ENCODE data around the gene GEMIN8.

GEMIN8 gene, protein sequence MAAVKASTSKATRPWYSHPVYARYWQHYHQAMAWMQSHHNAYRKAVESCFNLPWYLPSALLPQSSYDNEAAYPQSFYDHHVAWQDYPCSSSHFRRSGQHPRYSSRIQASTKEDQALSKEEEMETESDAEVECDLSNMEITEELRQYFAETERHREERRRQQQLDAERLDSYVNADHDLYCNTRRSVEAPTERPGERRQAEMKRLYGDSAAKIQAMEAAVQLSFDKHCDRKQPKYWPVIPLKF

DNA sequence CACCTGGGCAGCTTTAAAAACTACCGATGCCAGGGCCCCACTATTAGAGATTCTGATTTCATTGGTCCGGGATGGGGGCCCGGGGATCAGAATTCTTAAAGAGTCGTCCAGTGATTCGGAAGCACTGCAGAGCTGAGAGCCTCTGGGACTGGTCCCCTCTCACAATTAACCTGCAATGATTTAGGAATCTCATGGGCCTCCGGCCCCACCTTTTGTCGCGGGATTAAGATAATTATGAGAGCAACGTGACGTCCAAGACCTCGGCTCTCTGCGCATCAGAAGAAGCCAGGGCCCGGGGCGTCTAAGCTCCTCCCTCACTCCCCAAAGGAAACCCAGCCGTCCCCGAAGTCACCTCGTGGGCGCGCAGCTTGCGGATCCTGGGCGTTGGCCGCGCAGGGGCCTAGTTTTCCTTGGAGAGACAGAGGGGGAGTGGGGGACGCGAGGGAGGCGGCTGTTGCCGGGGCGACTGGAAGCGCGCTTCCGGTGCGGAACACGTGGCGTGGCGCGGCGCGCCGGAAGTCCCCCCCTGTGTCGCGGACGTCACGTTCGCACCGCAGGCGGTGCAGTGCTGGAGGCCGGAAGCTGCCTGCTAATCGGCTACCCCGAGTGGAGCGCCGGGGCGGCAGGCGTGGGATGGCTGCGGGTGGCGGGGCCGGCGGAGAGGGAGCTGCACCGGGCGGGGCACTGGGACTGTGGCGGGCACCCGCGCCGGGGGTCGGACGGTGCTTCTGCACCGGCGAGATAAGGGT, at the start of gene GEMIN8:
TSS of gene GEMIN8 (minus strand) at position 468 of the 749 bp plus-strand sequence. CDS start 8,414 bp downstream, outside the sequence.
- peak within 1 kb of the TSS; percentile 68 for H3K27ac ChIP-seq (ENCODE audit: low read depth, low read length)

DNA sequence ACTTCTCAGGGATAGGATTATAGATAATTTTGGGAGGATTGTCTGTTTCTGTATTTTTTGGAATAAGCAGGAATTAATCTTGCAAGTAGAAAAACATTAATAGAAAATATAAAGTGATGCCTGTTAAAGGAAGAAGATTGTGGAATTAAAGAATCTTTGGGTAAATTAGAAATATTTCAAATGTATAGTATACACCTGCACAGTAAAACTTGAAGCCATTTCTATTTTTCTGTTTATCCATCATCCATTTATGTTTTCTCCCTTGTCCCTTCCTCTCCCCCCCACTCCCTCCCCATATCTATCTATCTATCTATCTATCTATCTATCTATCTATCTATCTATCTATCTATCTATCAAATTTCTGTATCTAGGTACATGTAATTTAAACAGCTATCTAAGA, 46.9 kb upstream of the GEMIN8 start:
- H3K36me3 ChIP-seq (ENCODE audit: control insufficient read depth, insufficient read depth, low read length): no peaks in the 10 kb centered on the region
- H3K9ac ChIP-seq (ENCODE audit: low read length): no peak overlapping the region
- no peaks in the 10 kb centered on the region for H3K4me1 ChIP-seq (ENCODE audit: control insufficient read depth, insufficient read depth, low read length)
- H3K27ac ChIP-seq (ENCODE audit: low read depth, low read length): no peak overlapping the region
- H3K27me3 ChIP-seq (ENCODE audit: control insufficient read depth, insufficient read depth, low read length): no peaks in the 10 kb centered on the region
- H3K4me3 ChIP-seq (ENCODE audit: low read length): no peak overlapping the region

More for the DNA sequence above, at the start of gene GEMIN8:
- Histone ChIP-seq H3K4me3 (ENCODE audit: low read length) (peak within 1 kb of the TSS; percentile 69), H3K4me1 (ENCODE audit: control insufficient read depth, insufficient read depth, low read length) (no peaks in the 10 kb centered on the region), H3K9ac (ENCODE audit: low read length) (peak within 1 kb of the TSS; percentile 17), H3K36me3 (ENCODE audit: control insufficient read depth, insufficient read depth, low read length) (no peaks in the 10 kb centered on the region), H3K27me3 (ENCODE audit: control insufficient read depth, insufficient read depth, low read length) (no peaks in the 10 kb centered on the region)

DNA sequence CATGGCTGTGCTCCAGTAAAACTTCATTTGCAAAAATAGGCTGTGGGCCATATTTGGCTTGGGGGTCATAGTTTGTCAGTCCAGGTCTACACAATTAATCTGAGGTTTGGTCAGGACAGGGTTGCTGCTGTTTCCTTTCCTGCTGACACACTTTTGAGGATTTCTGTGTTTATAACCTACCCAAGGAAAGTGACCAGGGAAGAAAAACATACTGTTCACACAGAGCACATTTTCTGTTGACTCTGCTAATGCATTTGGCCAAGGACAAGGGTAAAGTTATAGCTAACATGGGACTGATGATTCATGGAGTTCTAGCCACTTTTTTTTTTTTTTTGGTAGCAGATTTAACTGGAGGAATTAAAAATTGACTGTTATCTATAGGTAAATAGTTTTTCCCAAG, 43.9 kb upstream of the GEMIN8 start:
- no peaks in the 10 kb centered on the region for H3K27me3 ChIP-seq (ENCODE audit: control insufficient read depth, insufficient read depth, low read length)
- no peak overlapping the region for H3K4me3 ChIP-seq (ENCODE audit: low read length)
- H3K4me1 ChIP-seq (ENCODE audit: control insufficient read depth, insufficient read depth, low read length): no peaks in the 10 kb centered on the region
- no peak overlapping the region for H3K27ac ChIP-seq (ENCODE audit: low read depth, low read length)
- H3K36me3 ChIP-seq (ENCODE audit: control insufficient read depth, insufficient read depth, low read length): no peaks in the 10 kb centered on the region
- no peak overlapping the region for H3K9ac ChIP-seq (ENCODE audit: low read length)

DNA sequence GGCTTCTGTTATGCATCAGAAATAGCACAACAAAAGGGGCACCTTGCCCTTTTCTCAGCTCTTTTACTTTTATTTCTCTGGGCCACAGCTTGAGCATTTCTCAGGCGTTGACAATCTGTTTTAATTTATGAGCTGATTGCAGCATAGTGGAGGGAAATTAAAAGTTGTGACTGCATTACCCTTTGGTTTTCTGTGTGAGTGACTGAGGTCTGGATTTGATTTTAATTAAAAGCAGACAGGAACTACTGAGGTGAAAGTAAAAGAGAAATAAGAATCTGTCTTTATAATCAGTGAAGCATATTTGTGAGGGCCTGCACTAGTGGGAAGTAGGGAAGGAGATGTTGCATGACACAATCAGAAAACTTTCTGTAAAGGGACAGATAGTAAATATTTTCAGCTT, 43.4 kb upstream of the GEMIN8 start:
- Histone ChIP-seq H3K27me3 (ENCODE audit: control insufficient read depth, insufficient read depth, low read length) (no peaks in the 10 kb centered on the region), H3K27ac (ENCODE audit: low read depth, low read length) (no peak overlapping the region), H3K36me3 (ENCODE audit: control insufficient read depth, insufficient read depth, low read length) (no peaks in the 10 kb centered on the region), H3K4me1 (ENCODE audit: control insufficient read depth, insufficient read depth, low read length) (no peaks in the 10 kb centered on the region), H3K4me3 (ENCODE audit: low read length) (no peak overlapping the region), H3K9ac (ENCODE audit: low read length) (no peak overlapping the region)

DNA sequence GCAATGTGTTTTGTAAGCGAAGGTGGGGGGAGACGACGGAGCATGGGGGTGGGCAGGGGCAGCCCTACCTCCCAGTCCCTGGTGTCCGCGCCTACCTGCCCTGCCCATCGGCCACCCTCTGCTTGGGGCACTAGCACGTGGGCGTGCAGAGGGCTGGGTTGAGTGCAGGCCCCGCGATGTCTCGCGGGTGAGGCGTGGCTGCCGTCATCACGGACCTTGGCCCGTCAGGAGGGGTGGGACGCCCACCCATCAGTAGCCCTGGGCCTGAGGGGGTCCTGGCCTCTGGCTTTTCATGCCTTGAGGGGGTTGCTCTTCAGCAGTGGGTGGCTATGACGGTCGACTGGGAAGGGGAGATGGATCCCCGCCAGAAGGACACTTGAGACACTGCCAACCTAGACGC, 36.1 kb upstream of the GEMIN8 start:
- Histone ChIP-seq H3K4me1 (ENCODE audit: control insufficient read depth, insufficient read depth, low read length) (no peaks in the 10 kb centered on the region), H3K27me3 (ENCODE audit: control insufficient read depth, insufficient read depth, low read length) (peaks cover 3% of the 10 kb centered on the region), H3K36me3 (ENCODE audit: control insufficient read depth, insufficient read depth, low read length) (no peaks in the 10 kb centered on the region), H3K27ac (ENCODE audit: low read depth, low read length) (no peak overlapping the region), H3K4me3 (ENCODE audit: low read length) (no peak overlapping the region), H3K9ac (ENCODE audit: low read length) (no peak overlapping the region)

DNA sequence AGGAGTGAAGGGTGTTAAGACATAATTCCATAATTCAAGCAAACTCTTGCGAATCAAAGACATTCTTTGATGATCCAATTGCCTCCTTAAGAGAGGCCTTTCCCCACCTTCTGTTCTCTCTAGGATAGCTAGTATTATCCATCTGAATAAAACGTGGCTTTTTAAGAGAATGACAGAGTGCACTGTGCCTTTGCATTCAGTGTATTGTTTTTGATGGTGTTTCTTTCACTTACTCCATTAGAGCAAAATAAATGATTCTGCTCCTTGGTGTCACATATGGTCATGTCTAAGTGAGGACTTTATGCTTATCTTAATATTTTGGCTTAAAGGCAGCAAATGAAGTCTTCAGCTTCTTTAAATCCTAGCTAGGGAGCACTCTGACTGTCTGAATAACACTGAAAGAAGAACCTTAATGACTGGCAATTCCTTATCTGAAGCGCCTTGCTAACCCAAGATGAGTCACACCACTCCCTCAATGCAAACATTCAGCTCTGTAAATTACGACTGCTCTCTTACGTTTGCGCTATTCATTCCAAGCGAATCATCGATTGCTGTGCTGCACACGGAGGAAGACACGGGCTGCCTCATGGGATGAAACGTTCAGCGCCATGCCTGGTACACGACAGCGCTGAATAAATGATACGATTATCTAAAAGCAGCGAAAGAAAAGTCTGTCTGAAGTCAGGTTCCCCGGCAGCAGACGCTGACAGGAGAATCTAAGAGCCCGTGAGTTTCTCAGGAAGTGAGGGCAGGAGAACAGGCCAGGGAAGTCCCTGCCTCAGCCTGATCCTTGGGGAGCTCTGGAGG, 35.1 kb upstream of the GEMIN8 start:
- Histone ChIP-seq H3K27ac (ENCODE audit: low read depth, low read length) (no peak overlapping the region), H3K4me3 (ENCODE audit: low read length) (no peak overlapping the region), H3K9ac (ENCODE audit: low read length) (no peak overlapping the region), H3K4me1 (ENCODE audit: control insufficient read depth, insufficient read depth, low read length) (no peaks in the 10 kb centered on the region), H3K36me3 (ENCODE audit: control insufficient read depth, insufficient read depth, low read length) (no peaks in the 10 kb centered on the region), H3K27me3 (ENCODE audit: control insufficient read depth, insufficient read depth, low read length) (peaks cover 3% of the 10 kb centered on the region)

DNA sequence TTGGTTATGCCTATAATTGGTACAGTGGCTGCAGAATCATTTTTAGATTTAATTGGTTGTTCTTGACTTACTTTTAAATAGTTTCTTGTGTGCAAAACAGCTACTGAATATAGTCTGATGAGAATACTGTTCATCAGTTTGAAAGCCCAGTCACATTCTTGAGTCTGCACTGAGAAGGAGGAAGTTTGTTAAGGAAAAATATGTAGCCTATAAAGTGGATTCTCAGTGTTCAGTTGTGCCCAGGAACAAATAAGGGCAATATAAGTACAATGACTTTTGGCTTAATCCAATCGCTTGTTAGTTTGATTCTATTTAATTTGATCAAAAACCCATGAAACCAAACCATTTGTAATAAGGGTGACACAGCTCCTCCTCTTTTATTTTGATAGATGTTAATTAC, 32.8 kb upstream of the GEMIN8 start:
- no peaks in the 10 kb centered on the region for H3K4me1 ChIP-seq (ENCODE audit: control insufficient read depth, insufficient read depth, low read length)
- H3K9ac ChIP-seq (ENCODE audit: low read length): no peak overlapping the region
- no peaks in the 10 kb centered on the region for H3K36me3 ChIP-seq (ENCODE audit: control insufficient read depth, insufficient read depth, low read length)
- peaks cover 3% of the 10 kb centered on the region for H3K27me3 ChIP-seq (ENCODE audit: control insufficient read depth, insufficient read depth, low read length)
- no peak overlapping the region for H3K27ac ChIP-seq (ENCODE audit: low read depth, low read length)
- H3K4me3 ChIP-seq (ENCODE audit: low read length): no peak overlapping the region

DNA sequence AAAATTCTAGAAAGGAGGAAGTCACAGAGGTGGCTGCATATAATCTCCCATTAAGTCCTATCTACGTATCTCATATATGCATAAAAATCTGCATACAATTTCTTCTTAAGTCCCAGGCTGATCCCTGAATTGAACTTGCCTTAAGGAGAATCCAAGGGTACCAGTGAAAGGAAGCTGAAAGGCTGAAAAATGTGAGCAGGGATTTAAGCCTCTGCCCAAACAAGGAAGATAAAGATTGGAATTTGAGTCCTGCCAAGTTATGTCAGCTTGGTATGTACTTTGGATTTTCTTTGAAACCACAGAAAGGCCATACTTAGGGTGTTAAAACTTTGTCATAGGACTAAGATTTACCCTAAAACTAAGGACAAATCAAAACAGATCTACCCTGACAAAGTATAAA, 26.5 kb upstream of the GEMIN8 start:
- Histone ChIP-seq H3K27me3 (ENCODE audit: control insufficient read depth, insufficient read depth, low read length) (no peaks in the 10 kb centered on the region), H3K4me3 (ENCODE audit: low read length) (no peak overlapping the region), H3K9ac (ENCODE audit: low read length) (no peak overlapping the region), H3K27ac (ENCODE audit: low read depth, low read length) (no peak overlapping the region), H3K4me1 (ENCODE audit: control insufficient read depth, insufficient read depth, low read length) (no peaks in the 10 kb centered on the region), H3K36me3 (ENCODE audit: control insufficient read depth, insufficient read depth, low read length) (no peaks in the 10 kb centered on the region)

DNA sequence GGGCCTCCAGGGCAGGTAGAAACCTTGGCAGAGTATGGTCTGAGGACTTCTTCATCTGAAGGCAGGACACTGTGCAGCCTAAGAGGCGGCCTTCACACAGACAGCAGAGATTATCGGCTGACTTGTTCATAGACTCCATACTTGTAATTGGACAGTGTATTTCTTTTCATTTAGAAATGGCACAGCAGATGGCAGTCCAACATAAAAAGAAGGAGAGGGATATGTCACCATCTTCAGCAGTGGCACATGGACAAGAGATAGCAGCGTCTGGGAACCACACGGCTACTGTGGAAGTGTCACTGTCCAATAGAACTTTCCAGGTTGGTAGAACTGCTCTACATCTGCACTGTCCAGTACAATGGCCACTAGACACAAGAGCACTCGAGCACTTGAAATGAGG, 21.7 kb upstream of the GEMIN8 start:
- Histone ChIP-seq H3K4me1 (ENCODE audit: control insufficient read depth, insufficient read depth, low read length) (no peaks in the 10 kb centered on the region), H3K27me3 (ENCODE audit: control insufficient read depth, insufficient read depth, low read length) (no peaks in the 10 kb centered on the region), H3K27ac (ENCODE audit: low read depth, low read length) (no peak overlapping the region), H3K36me3 (ENCODE audit: control insufficient read depth, insufficient read depth, low read length) (no peaks in the 10 kb centered on the region), H3K9ac (ENCODE audit: low read length) (no peak overlapping the region), H3K4me3 (ENCODE audit: low read length) (no peak overlapping the region)

DNA sequence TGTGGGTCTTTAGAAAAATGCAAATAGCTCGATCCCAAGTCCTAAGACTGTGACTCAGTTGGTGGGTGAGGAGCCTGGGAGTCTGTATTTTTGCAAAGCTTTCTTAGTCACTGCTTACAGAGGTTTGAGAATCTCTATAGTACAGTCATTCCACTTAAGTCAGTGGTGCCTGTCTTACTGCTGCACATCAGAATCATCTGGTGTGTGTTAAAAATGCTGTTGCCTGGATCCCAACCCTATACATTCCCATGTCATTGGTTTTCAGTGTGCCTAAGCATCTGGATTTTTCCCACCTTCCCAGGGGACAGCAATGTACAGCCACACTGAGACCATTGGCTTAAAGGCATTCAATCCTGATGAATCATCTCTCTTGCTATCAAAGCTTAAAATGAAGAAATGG, 21.0 kb upstream of the GEMIN8 start:
- H3K4me3 ChIP-seq (ENCODE audit: low read length): no peak overlapping the region
- H3K4me1 ChIP-seq (ENCODE audit: control insufficient read depth, insufficient read depth, low read length): no peaks in the 10 kb centered on the region
- no peak overlapping the region for H3K27ac ChIP-seq (ENCODE audit: low read depth, low read length)
- H3K27me3 ChIP-seq (ENCODE audit: control insufficient read depth, insufficient read depth, low read length): no peaks in the 10 kb centered on the region
- no peak overlapping the region for H3K9ac ChIP-seq (ENCODE audit: low read length)
- no peaks in the 10 kb centered on the region for H3K36me3 ChIP-seq (ENCODE audit: control insufficient read depth, insufficient read depth, low read length)

DNA sequence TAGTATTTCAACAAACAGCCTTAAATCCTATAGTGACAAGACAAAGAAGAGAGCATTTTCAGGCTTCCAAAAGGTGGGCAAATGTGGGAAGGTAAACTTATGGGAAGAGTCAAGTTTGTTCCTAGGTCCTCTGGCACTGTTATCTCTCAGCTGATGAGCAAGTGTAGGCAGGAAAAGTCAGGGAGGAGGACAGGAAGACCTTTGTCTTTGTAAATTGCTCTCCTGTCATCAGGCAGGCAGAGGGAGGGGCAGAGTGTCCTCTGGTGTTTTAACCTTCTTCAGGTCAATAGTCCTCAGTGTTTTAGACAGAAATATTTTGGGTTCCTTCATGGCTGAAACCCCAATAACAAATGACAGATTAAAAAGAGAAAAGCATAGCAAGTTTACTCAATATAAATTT, 13.5 kb upstream of the GEMIN8 start:
- H3K4me1 ChIP-seq (ENCODE audit: control insufficient read depth, insufficient read depth, low read length): no peaks in the 10 kb centered on the region
- no peak overlapping the region for H3K9ac ChIP-seq (ENCODE audit: low read length)
- no peaks in the 10 kb centered on the region for H3K27me3 ChIP-seq (ENCODE audit: control insufficient read depth, insufficient read depth, low read length)
- no peak overlapping the region for H3K4me3 ChIP-seq (ENCODE audit: low read length)
- H3K27ac ChIP-seq (ENCODE audit: low read depth, low read length): no peak overlapping the region
- no peaks in the 10 kb centered on the region for H3K36me3 ChIP-seq (ENCODE audit: control insufficient read depth, insufficient read depth, low read length)

DNA sequence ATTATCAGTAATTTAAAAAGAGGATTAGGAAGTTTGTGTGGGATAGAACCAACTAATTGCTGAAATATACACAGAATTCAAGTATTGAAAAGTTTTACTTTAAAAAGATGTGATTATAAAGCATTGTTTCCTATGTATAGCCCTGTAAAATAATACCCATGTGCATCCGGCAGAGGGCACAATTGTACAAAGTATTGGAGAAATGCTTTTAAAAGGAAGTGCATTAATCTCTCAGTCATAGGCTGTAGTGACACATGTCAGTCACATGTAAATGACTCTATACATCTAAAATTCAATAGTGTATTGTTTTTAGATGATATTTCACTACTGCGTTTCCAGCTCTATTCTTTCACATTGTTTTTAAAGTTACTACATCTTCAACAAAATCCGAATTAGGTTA, 9.7 kb upstream of the GEMIN8 start:
- no peak overlapping the region for H3K9ac ChIP-seq (ENCODE audit: low read length)
- H3K36me3 ChIP-seq (ENCODE audit: control insufficient read depth, insufficient read depth, low read length): no peaks in the 10 kb centered on the region
- H3K27me3 ChIP-seq (ENCODE audit: control insufficient read depth, insufficient read depth, low read length): no peaks in the 10 kb centered on the region
- no peak overlapping the region for H3K4me3 ChIP-seq (ENCODE audit: low read length)
- no peaks in the 10 kb centered on the region for H3K4me1 ChIP-seq (ENCODE audit: control insufficient read depth, insufficient read depth, low read length)
- H3K27ac ChIP-seq (ENCODE audit: low read depth, low read length): no peak overlapping the region
